ENCODE data around the gene CNTD1. TPM values are rescaled to one million over a fixed set of nuclear protein-coding genes. Genes with fewer than 3 reads are reported as not detected.
A peak's percentile ranks its signal among the peaks of the same experiment; 100 is the strongest.

Gene CNTD1
- total RNA-seq, 1 experiment from 2014 or later, result 0.17 TPM

- no peak for DNase-seq
- H3K36me3 ChIP-seq (replicated peaks; ENCODE audit: control insufficient read depth, insufficient read depth, low read length), result peaks cover 45% of the 10 kb centered on the region
- no peaks in the 10 kb centered on the region for H3K27me3 ChIP-seq (ENCODE audit: control insufficient read depth, insufficient read depth, low read length)
- no peak overlapping the region for H3K4me3 ChIP-seq (ENCODE audit: insufficient read depth, low read depth, low read length)
Observed at GRCh38 chr17:42814633-42815399, 16.2 kb downstream of the CNTD1 start.

GRCh38 chr17:42817866-42818265 is 19.2 kb downstream of the CNTD1 start:
- DNase-seq, result no peak
- Histone ChIP-seq H3K36me3 (replicated peaks; ENCODE audit: control insufficient read depth, insufficient read depth, low read length) (peaks cover 39% of the 10 kb centered on the region), H3K4me3 (ENCODE audit: insufficient read depth, low read depth, low read length) (no peak overlapping the region), H3K27me3 (ENCODE audit: control insufficient read depth, insufficient read depth, low read length) (no peaks in the 10 kb centered on the region)

GRCh38 chr17:42818379-42818778 is 19.7 kb downstream of the CNTD1 start:
- Histone ChIP-seq H3K27me3 (ENCODE audit: control insufficient read depth, insufficient read depth, low read length) (no peaks in the 10 kb centered on the region), H3K36me3 (replicated peaks; ENCODE audit: control insufficient read depth, insufficient read depth, low read length) (peaks cover 39% of the 10 kb centered on the region), H3K4me3 (ENCODE audit: insufficient read depth, low read depth, low read length) (no peak overlapping the region)
- no peak for DNase-seq

- Histone ChIP-seq H3K36me3 (replicated peaks; ENCODE audit: control insufficient read depth, insufficient read depth, low read length) (peaks cover 30% of the 10 kb centered on the region), H3K27me3 (ENCODE audit: control insufficient read depth, insufficient read depth, low read length) (no peaks in the 10 kb centered on the region), H3K4me3 (ENCODE audit: insufficient read depth, low read depth, low read length) (no peak overlapping the region)
- DNase-seq, result peak; percentile 86
Observed at GRCh38 chr17:42819939-42820535, 21.4 kb downstream of the CNTD1 start.

- H3K36me3 ChIP-seq (replicated peaks; ENCODE audit: control insufficient read depth, insufficient read depth, low read length), result peaks cover 23% of the 10 kb centered on the region
- DNase-seq, result no peak
- H3K27me3 ChIP-seq (ENCODE audit: control insufficient read depth, insufficient read depth, low read length), result no peaks in the 10 kb centered on the region
- H3K4me3 ChIP-seq (ENCODE audit: insufficient read depth, low read depth, low read length), result no peak overlapping the region
Observed at GRCh38 chr17:42821176-42821575, 22.5 kb downstream of the CNTD1 start.

- Histone ChIP-seq H3K4me3 (ENCODE audit: insufficient read depth, low read depth, low read length) (no peak overlapping the region), H3K27me3 (ENCODE audit: control insufficient read depth, insufficient read depth, low read length) (no peaks in the 10 kb centered on the region; the same call in 1 of the 2 replicates), H3K36me3 (replicated peaks; ENCODE audit: control insufficient read depth, insufficient read depth, low read length) (no peaks in the 10 kb centered on the region)
- no peak for DNase-seq
Observed at GRCh38 chr17:42827472-42827871, 28.8 kb downstream of the CNTD1 start.

GRCh38 chr17:42830971-42831370 is 32.3 kb downstream of the CNTD1 start:
- H3K27me3 ChIP-seq (ENCODE audit: control insufficient read depth, insufficient read depth, low read length), result no peaks in the 10 kb centered on the region; the same call in 1 of the 2 replicates
- H3K36me3 ChIP-seq (replicated peaks; ENCODE audit: control insufficient read depth, insufficient read depth, low read length), result peaks cover 7% of the 10 kb centered on the region
- H3K4me3 ChIP-seq (ENCODE audit: insufficient read depth, low read depth, low read length), result no peak overlapping the region
- no peak for DNase-seq

GRCh38 chr17:42832213-42832933 is 33.7 kb downstream of the CNTD1 start:
- Histone ChIP-seq H3K36me3 (replicated peaks; ENCODE audit: control insufficient read depth, insufficient read depth, low read length) (peaks cover 12% of the 10 kb centered on the region), H3K27me3 (ENCODE audit: control insufficient read depth, insufficient read depth, low read length) (no peaks in the 10 kb centered on the region; the same call in 1 of the 2 replicates)

GRCh38 chr17:42832934-42833766 is 34.5 kb downstream of the CNTD1 start, which contains the start of gene PSME3:
Gene PSME3 (plus strand): TSS chr17:42833397. CDS start chr17:42833632, 235 bp downstream.
- DNase-seq, result peak; percentile 96
- no peaks in the 10 kb centered on the region; the same call in 1 of the 2 replicates for H3K27me3 ChIP-seq (ENCODE audit: control insufficient read depth, insufficient read depth, low read length)
- H3K4me3 ChIP-seq (ENCODE audit: insufficient read depth, low read depth, low read length), result peak within 1 kb of the TSS; percentile 99
- peaks cover 19% of the 10 kb centered on the region for H3K36me3 ChIP-seq (replicated peaks; ENCODE audit: control insufficient read depth, insufficient read depth, low read length)

More at GRCh38 chr17:42832213-42832933, 33.7 kb downstream of the CNTD1 start:
- peak overlapping the region; percentile 99 for H3K4me3 ChIP-seq (ENCODE audit: insufficient read depth, low read depth, low read length)
- no peak for DNase-seq

- DNase-seq, result no peak
- H3K36me3 ChIP-seq (replicated peaks; ENCODE audit: control insufficient read depth, insufficient read depth, low read length), result peaks cover 25% of the 10 kb centered on the region
- H3K4me3 ChIP-seq (ENCODE audit: insufficient read depth, low read depth, low read length), result peak overlapping the region; percentile 99
- H3K27me3 ChIP-seq (ENCODE audit: control insufficient read depth, insufficient read depth, low read length), result no peaks in the 10 kb centered on the region
Observed at GRCh38 chr17:42833767-42834422, 35.2 kb downstream of the CNTD1 start.

- H3K4me3 ChIP-seq (ENCODE audit: insufficient read depth, low read depth, low read length), result no peak overlapping the region
- no peaks in the 10 kb centered on the region for H3K27me3 ChIP-seq (ENCODE audit: control insufficient read depth, insufficient read depth, low read length)
- DNase-seq, result no peak
- peaks cover 31% of the 10 kb centered on the region for H3K36me3 ChIP-seq (replicated peaks; ENCODE audit: control insufficient read depth, insufficient read depth, low read length)
Observed at GRCh38 chr17:42835732-42836131, 37.1 kb downstream of the CNTD1 start.

GRCh38 chr17:42841975-42842685 is 43.5 kb downstream of the CNTD1 start:
- H3K36me3 ChIP-seq (replicated peaks; ENCODE audit: control insufficient read depth, insufficient read depth, low read length), result peaks cover 51% of the 10 kb centered on the region
- H3K27me3 ChIP-seq (ENCODE audit: control insufficient read depth, insufficient read depth, low read length), result no peaks in the 10 kb centered on the region
- H3K4me3 ChIP-seq (ENCODE audit: insufficient read depth, low read depth, low read length), result no peak overlapping the region
- DNase-seq, result no peak

GRCh38 chr17:42843358-42843934 is 44.8 kb downstream of the CNTD1 start:
- Histone ChIP-seq H3K36me3 (replicated peaks; ENCODE audit: control insufficient read depth, insufficient read depth, low read length) (peaks cover 42% of the 10 kb centered on the region), H3K27me3 (ENCODE audit: control insufficient read depth, insufficient read depth, low read length) (no peaks in the 10 kb centered on the region)
- DNase-seq, result peak; percentile 91

More at GRCh38 chr17:42843358-42843934, 44.8 kb downstream of the CNTD1 start:
- H3K4me3 ChIP-seq (ENCODE audit: insufficient read depth, low read depth, low read length), result no peak overlapping the region

All from H7 (cell line).